RCC 7860 (cell line): ENCODE measurements around the gene BRME1.
"Not testable (repeated sequence)": the region's sequence is repeated elsewhere in the genome, so short reads cannot be mapped to it uniquely, and the experiment has no call there.

ENCODE experiments used
- DNase-seq: peaks from one replicate; pipeline ENCODE4 v3.0.0-alpha.2; 2015; ENCODE audit warnings: low spot score
- FAIRE-seq: peaks from 2 replicates; lab custom pipeline; 2012; peaks lifted over from hg19 to GRCh38; lab: Jason Lieb, UNC

BRME1 gene

DNA sequence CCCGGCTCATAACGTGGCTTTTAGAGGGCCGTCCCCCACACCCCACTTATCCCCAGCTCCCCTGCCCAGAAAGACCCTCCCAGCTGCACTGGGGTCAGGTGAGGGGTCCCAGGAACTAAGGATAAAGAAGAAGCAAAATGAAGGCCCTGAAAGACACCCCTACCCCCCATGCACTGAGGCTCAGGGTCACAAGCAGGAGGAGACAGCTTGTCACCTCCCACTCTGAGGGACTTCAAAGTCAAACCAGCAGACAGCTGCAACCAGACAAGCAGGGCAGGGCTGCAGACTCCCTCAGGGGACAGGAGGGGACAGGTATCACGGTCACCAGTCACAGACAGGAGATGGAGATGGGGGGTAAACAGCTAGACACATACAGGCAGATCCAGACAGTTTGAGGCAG, 35.0 kb downstream of the BRME1 start:
- FAIRE-seq (no peak), DNase-seq (no peak)

GRCh38 chr19:13869281-13869680, 36.6 kb downstream of the BRME1 start:
- FAIRE-seq, result no peak
- DNase-seq, result no peak

DNA sequence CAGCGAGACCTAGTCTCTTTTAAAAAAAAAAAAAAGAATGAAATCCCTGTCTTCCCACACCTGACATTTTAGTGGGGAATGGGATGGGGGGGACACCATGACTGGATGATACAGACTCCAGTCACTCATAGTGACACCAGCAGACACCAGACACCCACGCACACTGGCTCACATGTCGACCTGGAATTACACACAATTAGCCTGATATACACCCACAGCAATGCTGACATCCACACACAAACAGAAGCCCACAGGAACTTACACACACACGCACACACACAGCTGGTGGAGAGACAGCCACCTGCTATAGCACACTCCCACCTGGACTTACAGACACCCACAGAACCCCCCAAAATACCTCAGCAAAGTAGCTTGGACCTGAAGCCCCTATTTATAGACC, 37.3 kb downstream of the BRME1 start:
- FAIRE-seq, result no peak

GRCh38 chr19:13866463-13867046, 39.4 kb downstream of the BRME1 start:
- FAIRE-seq (no peak), DNase-seq (no peak)

More for the DNA sequence above, 37.3 kb downstream of the BRME1 start:
- no peak for DNase-seq

DNA sequence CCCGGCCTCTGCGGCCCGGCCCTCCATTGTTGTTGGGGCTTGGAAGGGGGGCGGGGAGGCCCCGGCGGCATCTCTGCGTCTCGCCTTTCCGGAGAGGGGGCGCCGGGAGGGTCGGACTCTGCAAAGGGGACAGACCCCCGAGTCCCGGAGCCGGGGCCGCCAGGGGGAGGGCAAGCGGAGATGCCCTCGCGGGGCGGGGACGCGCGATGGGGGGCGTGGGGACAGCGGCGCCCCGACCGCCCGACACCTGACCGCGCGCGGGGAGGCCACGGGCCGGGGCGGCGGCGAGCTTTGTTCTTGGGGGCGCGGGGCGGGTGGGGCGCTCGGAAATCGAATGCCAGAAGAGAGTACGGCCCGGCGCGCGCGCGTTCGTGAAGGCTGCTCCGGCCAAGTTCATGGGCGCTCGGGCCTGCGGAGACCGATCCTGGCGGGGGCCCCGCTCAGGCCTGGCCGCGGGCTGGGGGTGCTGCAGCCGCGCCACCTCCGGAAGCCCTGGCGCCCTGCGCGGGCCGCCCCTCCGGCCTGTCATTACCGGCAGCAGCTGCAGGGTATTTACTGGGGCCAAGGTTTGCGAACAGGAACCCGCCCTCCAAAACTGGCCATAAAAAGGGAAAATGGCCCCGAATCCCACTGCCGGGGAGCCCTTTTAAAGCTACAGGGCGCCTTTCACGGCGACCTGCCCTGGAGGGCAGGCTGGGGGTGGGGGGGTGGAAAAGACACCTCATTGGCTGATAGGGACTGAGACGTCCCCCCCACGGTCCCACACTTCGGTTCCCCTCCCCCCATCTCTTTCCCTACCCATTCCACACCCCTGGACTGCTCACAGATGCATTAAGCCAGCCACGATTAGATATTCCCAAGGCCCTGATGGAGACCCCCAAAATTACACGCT, 40.1 kb downstream of the BRME1 start:
- DNase-seq, result no peak
- no peak for FAIRE-seq

DNA sequence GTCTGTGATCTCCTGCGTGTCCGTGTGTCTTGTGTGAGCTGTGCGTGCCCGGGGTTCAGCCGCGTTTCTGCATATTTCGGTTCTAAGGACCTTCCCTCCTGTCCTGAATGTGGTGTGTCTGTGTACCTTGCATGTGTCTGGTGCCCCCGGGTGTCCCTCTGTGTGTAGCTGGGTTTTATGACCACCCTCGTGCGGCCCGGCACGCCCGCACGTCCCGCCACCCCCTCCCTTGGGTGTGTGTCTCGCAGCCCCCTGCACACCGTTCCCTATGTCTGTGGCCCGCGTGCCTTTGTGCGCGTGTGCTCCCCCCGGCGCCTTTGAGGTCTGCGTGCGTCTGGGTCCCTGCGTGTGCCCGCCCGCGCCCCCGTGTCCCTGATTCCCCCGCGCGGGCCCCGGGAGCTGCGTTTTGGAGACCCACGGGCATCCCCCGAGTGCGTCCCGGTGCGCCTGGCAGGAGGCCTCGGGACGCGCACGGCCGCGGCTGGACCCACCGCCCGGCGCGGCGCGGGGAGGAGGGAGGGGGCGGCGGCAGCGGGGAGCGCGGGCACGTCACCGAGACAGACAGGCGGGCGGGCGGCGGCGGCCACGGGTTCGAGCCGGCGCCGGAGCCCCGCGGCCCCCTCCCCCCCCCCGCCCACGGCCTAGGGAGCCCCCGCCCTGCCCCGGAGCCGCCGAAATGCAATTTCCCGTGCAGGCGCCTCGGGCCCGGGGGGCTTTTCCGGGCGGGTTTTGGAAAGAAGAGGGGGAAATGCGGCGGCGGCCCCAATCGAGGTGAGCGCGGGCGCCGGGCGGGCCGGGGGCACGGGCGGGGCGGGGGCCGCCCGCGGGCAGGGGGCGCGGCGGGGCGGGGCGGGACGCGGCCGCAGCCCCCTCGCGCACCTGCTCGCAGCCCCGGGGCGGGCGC, 41.0 kb downstream of the BRME1 start:
- DNase-seq, result no peak

GRCh38 chr19:13864046-13864666, 41.8 kb downstream of the BRME1 start:
- FAIRE-seq (no peak), DNase-seq (no peak)

More for the DNA sequence above, 41.0 kb downstream of the BRME1 start:
- FAIRE-seq, result no peak

DNA sequence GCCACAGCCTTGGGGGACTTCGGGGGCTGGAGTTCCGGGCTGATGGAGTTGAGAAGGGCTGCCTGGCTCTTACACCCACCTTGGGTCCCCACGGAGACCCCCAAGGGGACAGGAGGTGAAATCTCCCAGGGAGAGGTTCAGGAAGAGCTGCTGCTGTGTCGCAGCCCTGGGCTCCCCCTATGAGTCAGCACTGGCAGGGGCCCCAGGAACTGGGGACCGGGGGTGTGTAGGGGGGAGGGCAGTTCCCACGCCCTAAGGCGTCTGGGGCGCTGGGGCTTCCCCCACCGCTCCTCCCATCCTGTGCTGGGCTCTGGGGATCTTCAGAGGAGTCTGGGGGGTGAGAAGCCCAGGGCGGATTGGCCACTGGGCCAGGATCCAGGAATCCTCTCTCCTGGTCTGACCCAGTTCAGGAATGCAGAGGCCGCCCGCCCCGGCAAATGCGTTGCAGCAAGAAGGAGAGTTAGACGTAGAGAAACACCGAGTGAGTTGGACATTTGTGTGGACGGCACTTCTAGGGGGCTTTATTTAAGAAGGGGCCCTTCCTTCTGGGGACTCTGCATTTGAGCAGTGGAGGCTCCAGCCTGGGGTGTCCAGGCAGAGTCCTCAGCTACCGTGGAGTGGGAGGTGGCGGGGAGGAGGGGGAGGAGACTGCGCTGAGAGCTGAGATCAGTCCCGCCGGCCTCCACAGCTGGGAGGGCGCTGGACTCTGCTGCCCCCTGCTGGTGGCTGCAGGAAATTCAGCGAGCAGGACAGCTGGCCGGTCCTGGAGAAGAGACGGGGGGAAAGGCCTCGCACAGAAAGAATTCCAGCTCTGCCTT, 44.0 kb downstream of the BRME1 start:
- FAIRE-seq (no peak), DNase-seq (peak; percentile 71)

GRCh38 chr19:13861392-13861713, 44.6 kb downstream of the BRME1 start:
- FAIRE-seq (no peak), DNase-seq (no peak)

- FAIRE-seq (no peak), DNase-seq (no peak)
Observed at GRCh38 chr19:13860679-13861391, 45.1 kb downstream of the BRME1 start.

DNA sequence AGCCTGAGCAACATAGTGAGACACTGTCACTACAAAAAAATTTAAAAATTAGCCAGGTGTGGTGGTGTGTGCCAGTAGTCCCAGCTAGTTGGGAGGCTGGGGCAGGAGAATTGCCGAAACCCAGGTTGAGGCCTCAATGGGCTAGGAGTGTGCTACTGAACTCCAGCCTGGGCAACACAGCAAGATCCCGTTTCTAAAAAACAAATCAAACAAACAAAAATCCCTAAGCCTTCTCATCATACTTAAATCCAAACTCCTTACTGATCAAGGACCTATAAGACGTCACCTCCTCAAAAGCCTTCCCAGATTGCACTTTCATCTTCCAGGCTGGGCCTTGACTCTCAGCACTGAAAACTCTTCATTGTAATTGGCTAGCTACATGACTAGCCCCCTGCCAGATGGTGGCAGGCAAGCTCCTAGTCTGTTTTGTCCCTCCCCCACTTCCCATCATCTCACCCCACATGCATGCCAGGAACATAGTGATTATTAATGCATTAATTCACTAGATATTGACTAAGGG, 46.5 kb downstream of the BRME1 start:
- DNase-seq (peak; percentile 29), FAIRE-seq (no peak)

- FAIRE-seq (no peak), DNase-seq (no peak)
Observed at GRCh38 chr19:13856497-13856896, 49.4 kb downstream of the BRME1 start.

GRCh38 chr19:13852171-13852707, 53.7 kb downstream of the BRME1 start:
- peak; percentile 19 for DNase-seq
- FAIRE-seq, result not testable (repeated sequence)

DNA sequence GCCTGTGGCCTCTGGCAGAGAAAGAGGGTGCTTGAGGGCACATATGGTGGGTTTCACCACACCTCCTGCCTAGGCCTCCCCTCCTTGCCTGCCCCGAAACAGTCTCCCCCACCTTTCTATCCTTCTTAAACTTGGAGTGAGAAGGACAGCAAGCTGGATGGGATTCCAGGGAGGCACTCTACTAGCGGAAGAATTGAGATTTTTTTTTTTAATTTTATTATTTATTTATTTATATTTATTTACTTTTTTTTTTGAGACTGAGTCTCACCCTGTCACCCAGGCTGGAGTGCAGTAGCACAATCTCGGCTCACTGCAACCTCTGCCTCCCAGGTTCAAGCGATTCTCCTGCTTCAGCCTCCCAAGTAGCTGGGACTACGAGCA, 54.2 kb downstream of the BRME1 start:
- DNase-seq, FAIRE-seq: not testable (repeated sequence)

- FAIRE-seq (peak; percentile 68), DNase-seq (peak; percentile 96)
Observed at GRCh38 chr19:13850910-13851733, 54.8 kb downstream of the BRME1 start.

DNA sequence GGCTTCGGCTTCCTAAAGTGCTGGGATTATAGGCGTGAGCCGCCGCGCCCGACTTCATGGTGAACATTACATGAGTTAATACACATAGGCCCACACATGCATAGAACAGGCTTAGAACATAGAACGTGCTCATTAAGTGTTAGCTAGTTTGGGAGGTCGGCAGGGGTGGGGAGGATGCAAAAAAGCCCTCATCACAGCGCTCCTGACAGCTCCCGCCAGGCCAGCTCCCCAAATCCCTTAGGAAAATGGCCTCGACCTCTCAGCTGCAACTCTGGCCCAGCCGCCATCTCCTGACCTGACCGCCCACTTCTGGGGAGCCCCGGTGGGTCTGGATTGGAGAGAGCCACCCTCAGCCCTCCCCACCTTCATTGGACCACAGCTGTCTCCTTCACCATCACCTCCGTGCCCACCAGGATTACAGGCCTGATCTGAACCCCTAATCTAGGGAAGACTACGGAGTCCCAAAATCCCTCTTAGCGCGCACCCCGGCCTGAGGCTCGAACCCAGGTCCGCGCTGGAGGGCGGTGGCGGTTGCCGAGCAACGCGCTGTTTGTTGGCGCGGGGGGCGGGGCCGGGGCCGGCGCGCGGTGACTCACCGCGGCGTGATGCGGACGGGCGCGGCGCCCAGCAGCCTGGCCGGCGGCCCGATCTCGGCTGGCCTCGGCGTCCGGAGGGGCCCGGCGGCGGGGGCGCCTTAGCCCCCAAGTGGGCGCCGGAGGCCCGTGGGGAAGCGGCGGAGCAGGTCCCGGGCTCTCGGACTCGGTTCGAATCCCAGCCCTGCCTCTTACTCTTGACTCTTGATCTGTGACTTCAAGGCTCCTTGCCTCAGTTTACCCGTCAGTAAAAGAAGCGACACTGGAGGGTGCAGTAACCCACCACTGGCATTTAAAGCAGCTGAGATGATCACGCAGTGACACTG, 55.7 kb downstream of the BRME1 start:
- FAIRE-seq, result no peak
- peak; percentile 77 for DNase-seq
